ENCODE data around the gene SMARCD2.
"Not testable (repeated sequence)": the region's sequence is repeated elsewhere in the genome, so short reads cannot be mapped to it uniquely, and the experiment has no call there.

SMARCD2 gene

DNA sequence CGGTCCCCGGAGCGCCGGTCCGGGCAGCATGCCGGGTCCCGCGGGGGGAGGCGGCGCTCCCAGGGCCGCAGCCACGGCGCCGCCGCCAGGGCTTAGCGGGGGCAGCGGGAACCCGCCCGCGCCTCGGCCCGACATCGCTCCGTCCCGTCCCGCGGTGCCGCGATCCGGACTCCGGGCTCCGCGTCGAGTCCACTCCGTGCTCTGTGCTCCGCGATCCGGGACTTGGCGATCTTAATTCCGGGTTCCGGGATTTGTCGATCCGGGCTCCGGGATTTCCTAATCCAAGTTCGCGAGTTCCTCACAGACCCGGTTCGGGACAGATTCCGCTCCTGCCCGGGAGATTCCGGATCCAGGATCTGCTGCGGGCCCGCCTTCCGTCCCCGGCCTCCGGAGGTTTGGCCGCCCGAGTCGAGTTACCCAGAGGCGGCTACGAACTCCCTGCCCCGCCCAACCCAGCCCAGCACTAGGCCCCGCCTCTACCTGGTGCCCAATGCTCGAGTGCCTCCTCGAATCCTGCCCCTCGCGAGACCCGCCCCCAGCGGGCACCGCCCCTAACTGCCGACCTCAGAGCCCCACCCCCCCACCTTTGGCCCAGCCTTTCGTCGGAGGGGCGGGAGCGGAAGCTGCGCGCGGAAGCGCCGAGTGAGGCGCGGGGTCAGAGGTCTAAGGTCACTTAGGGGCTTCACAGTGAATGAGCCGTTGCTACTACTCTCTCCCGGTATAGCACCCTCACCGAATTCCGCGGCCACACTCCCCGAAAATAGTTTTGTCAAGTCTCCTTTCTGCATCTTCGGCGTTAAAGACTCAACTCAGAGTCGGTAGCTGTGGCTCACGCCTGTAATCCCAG is at the start of gene SMARCD2:
Gene SMARCD2 (minus strand): TSS at position 146 of the 847 bp plus-strand sequence. CDS start 11 bp downstream, at position 135.
- no peak for FAIRE-seq

- peak; percentile 5 for FAIRE-seq
Observed at GRCh38 chr17:63889026-63889848, 46.8 kb upstream of the SMARCD2 start.

GRCh38 chr17:63885119-63885518 is 42.6 kb upstream of the SMARCD2 start:
- not testable (repeated sequence) for FAIRE-seq

GRCh38 chr17:63882626-63883126 is 40.2 kb upstream of the SMARCD2 start:
- FAIRE-seq = not testable (repeated sequence)

DNA sequence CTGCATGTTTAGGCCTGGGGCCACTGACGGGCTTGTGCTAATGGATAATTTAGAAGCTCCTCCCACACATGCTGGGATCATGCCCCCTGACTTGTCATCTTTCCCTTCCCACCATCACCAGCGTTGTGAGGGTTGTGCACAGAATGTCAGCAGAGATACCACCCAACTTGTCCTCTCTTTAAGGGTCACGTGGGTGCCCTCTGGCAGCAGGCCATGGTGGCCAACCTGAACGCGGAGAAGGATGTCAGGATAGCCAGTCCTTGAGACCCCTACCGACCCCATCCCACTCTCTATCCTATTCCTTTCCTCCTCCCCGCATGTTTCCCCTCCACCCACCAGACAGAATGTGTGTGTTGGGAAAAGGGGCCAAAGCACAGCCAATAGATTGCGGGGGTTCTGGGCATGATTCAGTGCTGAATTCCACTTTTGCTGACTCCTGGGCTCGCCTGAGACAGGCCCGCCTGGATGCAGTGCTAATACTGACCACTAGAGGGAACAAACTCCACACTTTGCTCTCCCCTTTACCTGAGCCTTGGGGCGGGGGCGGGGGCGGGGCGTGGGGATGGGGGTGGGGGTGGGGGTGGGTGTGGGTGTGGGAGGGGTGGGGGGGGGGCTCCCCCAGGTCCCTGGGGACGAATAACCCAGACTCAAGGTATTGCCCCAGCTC is 39.6 kb upstream of the SMARCD2 start, which contains the start of gene GH2:
Gene GH2 (minus strand): TSS at position 10 of the 667 bp plus-strand sequence. CDS start 143 bp downstream, outside the sequence.
- FAIRE-seq = no peak

DNA sequence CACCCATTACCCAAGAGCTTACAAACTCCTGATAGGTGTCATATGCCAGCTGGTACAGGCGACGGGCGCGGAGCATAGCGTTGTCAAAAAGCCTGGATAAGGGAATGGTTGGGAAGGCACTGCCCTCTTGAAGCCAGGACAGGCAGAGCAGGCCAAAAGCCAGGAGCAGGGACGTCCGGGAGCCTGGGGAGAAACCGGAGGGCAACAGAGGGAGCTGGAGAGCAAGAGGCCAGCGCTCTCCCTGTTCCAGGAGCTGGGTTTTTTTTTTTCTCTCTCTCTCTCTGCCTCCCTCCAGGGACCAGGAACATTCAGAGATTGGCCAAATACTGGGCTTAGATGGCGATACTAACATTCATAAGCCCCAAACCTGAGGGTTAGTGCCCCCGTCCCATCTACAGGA is 38.9 kb upstream of the SMARCD2 start:
- not testable (repeated sequence) for FAIRE-seq

GRCh38 chr17:63880706-63881105 is 38.2 kb upstream of the SMARCD2 start:
- FAIRE-seq = no peak

- not testable (repeated sequence) for FAIRE-seq
Observed at GRCh38 chr17:63878413-63878812, 35.9 kb upstream of the SMARCD2 start.

- not testable (repeated sequence) for FAIRE-seq
Observed at GRCh38 chr17:63874693-63875092, 32.2 kb upstream of the SMARCD2 start.

DNA sequence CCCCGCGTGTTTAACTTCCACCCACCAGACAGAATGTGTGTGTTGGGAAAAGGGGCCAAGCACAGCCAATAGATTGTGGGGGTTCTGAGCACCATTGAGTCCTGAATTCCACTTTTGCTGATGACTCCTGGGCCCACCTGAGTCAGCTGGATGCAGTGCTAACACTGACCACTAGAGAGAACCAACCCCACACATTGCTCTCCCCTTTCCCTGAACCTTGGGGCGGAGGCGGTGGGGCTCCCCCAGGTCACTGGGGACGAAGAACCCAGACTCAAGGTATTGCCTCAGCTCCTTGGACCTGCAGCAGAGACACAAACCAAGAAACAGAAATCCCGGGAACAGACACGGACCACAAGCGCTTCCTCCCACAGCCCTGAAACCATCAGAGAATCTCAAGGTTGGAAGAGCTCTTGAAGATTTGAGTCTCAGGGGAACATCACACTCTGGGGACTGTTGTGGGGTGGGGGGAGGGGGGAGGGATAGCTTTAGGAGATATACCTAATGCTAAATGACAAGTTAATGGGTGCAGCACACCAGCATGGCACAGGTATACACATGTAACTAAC is 31.7 kb upstream of the SMARCD2 start:
- FAIRE-seq = not testable (repeated sequence)

GRCh38 chr17:63873577-63873976 is 31.1 kb upstream of the SMARCD2 start, which contains the start of gene CSH2:
Gene CSH2 (minus strand): TSS chr17:63873677. CDS start chr17:63873614, 63 bp downstream.
- FAIRE-seq = not testable (repeated sequence)

DNA sequence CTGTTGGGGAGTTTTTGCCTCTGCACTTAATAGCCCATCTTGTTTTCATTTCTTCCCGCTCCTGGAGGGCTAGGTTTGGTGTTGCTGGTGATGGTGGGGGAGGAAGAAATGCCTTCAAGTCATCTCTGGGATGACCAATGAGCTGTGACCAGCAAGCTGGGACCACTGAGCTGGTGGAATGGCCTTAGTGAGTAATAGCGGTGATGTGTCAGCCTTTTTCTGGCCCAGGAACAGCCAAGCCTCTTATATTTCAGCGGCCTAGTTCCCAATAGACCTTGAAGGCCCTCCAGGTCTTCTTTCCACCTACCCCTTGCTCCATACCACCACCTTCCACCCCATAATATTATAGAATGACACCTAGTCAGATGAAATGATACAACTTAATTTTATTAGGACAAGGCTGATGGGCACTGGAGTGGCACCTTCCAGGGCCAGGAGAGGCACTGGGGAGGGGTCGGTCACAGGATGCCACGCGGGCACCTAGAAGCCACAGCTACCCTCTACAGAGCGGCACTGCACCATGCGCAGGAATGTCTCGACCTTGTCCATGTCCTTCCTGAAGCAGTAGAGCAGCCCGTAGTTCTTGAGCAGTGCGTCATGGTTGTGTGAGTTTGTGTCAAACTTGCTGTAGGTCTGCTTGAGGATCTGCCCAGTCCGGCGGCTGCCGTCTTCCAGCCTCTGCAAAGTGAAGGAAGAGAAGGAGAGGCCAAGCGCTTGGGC is 29.3 kb upstream of the SMARCD2 start:
- FAIRE-seq = not testable (repeated sequence)

GRCh38 chr17:63870292-63870665 is 27.8 kb upstream of the SMARCD2 start:
- not testable (repeated sequence) for FAIRE-seq

GRCh38 chr17:63869491-63870291 is 27.2 kb upstream of the SMARCD2 start:
- not testable (repeated sequence) for FAIRE-seq

GRCh38 chr17:63866625-63867024 is 24.1 kb upstream of the SMARCD2 start:
- not testable (repeated sequence) for FAIRE-seq

DNA sequence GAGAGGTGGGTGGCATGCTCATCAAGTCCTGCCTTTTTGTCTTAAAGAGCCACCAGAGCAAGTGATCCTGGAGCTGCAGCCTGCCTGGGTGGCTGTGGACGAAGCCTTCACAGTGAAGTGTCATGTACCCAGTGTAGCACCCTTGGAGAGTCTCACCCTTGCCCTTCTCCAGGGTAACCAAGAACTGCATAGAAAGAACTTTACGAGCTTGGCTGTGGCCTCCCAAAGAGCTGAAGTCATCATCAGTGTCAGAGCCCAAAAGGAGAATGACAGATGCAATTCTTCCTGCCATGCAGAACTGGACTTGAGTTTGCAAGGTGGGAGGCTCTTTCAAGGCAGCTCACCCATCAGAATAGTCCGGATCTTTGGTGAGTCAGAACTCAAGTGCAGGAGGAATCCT is 16.8 kb upstream of the SMARCD2 start:
- no peak for FAIRE-seq

DNA sequence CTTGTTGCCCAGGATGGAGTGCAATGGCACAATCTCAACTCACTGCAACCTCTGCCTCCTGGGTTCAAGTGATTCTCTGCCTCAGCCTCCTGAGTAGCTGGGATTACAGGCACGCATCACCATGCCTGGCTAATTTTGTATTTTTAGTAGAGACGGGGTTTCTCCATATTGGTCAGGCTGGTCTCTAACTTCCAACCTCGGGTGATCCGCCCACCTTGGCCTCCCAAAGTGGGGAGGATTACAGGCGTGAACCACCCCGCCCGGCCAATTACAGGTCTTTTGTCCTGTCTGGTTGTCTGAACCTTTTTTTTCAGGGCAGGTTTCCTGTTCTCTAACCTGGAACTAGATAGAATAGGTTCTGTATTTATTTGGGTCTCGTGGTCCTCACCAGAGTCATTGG is 13.9 kb upstream of the SMARCD2 start:
- FAIRE-seq = not testable (repeated sequence)

GRCh38 chr17:63855185-63855584 is 12.7 kb upstream of the SMARCD2 start:
- FAIRE-seq = no peak

GRCh38 chr17:63854709-63855108 is 12.2 kb upstream of the SMARCD2 start:
- FAIRE-seq = no peak

DNA sequence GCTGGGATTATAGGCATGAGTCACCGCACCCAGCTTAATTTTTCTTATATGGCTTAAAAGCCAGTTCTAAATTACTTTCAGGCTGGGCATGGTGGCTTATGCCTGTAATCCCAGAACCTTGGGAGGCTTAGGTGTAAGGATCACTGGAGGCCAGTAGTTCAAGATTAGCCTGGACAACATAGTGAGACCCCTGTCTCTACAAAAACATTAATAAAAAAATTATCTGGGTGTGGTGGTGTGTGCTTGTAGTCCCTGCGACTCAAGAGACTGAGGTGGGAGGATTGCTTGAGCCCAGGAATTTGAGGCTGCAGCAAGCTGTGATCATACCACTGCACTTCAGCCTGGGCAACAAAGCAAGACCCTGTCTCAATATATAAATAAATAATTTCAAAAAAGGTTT is 10.8 kb upstream of the SMARCD2 start:
- no peak for FAIRE-seq

GRCh38 chr17:63850401-63850800 is 7.9 kb upstream of the SMARCD2 start:
- no peak for FAIRE-seq

Measured in TTC549 (cell line).